GM18517 (cell line): ENCODE measurements around the gene MAMDC2.

Experiments used
- ATAC-seq: cut with Tn5 transposase; IDR thresholded peaks from one replicate; pipeline ENCODE4 v1.9.1; 2021; ENCODE audit warnings: mild to moderate bottlenecking, moderate library complexity; ENCODE audit not compliant: unreplicated experiment

Gene MAMDC2

DNA sequence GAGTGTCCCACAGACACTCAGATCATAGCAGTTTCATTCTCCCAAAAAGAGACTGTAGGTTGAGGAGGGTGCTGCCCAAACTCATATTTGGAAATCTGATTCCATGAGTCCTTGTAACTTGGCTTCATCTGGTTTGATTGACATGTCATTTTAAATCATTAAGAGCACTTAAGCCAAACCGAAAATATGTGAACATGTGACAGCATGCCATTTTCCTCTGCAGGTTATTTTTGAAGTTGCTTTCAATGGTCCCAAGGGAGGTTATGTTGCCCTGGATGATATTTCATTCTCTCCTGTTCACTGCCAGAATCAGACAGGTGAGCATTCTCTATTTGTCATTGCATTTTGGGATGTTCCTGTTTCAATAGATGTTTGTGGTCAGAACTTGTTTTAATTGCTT is 87.6 kb downstream of the MAMDC2 start:
- ATAC-seq, result no peak

- ATAC-seq, result no peak
Observed at GRCh38 chr9:70133253-70134208, 89.9 kb downstream of the MAMDC2 start.

GRCh38 chr9:70134360-70134759 is 90.7 kb downstream of the MAMDC2 start:
- no peak for ATAC-seq

GRCh38 chr9:70135176-70135575 is 91.5 kb downstream of the MAMDC2 start:
- ATAC-seq, result no peak

- no peak for ATAC-seq
Observed at GRCh38 chr9:70136632-70137031, 93.0 kb downstream of the MAMDC2 start.

- no peak for ATAC-seq
Observed at GRCh38 chr9:70137577-70137976, 93.9 kb downstream of the MAMDC2 start.

GRCh38 chr9:70142101-70142500 is 98.5 kb downstream of the MAMDC2 start:
- ATAC-seq, result no peak

DNA sequence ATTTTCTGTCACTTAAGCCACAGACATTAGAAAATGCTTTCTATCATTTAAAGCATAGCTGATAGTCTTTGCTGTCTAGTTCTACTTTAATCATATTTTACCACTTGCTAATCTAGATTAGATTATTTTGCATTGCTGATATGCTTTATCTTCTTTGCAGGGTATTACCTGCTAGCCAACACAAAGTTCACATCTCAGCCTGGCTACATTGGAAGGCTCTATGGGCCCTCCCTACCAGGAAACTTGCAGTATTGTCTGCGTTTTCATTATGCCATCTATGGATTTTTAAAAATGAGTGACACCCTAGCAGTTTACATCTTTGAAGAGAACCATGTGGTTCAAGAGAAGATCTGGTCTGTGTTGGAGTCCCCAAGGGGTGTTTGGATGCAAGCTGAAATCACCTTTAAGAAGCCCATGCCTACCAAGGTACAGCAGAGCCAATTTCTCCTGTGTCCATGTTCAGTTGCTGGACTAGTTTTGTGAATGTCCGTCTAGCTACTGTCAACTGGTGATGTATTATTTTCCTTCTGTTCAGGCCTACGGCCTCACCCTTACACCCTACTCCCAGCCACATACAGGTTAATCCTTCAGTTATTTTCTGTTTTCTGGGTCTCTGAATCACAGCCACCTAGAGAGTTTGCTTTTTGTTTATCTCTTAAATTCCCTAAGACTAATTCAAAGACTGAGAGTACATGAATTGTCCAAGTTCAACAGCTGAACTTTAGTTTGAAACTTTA is 99.9 kb downstream of the MAMDC2 start:
- ATAC-seq, result no peak

DNA sequence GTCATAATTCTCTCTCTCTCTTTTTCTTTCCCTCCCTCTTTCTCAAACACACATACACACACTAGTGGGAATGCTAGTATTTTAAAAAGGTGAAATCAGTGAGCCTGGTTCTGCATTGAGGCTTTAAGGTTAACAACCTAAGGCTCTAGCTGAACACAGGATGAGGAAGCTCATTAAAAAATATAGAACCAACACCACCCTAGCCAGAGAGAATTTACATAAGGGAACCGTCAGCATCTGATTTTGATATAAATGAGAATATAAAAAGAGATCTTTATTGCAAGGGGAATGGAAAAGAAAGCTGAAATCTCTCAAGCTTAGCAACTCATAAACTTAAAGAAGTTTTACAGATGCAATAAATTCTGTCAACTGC is 100.5 kb downstream of the MAMDC2 start:
- no peak for ATAC-seq

GRCh38 chr9:70145981-70146380 is 102.3 kb downstream of the MAMDC2 start:
- ATAC-seq, result no peak

DNA sequence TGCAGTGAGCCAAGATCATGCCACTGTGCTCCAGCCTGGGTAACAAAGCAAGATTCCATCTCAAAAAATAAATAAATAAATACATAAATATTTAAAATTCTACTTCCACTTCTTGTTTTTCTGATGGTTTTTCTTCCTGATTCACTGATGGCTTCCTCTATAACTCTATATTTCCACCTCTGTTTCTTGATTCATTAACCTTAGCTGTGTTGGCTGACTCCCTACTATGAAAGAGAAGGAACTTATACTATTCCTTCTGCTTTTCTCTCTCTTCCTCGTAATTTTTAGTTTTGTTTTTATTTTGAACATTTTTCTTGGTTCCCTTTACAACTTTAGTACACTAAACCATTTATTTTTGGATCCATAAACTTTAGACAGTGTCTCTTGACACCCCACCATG is 103.5 kb downstream of the MAMDC2 start:
- ATAC-seq, result no peak

DNA sequence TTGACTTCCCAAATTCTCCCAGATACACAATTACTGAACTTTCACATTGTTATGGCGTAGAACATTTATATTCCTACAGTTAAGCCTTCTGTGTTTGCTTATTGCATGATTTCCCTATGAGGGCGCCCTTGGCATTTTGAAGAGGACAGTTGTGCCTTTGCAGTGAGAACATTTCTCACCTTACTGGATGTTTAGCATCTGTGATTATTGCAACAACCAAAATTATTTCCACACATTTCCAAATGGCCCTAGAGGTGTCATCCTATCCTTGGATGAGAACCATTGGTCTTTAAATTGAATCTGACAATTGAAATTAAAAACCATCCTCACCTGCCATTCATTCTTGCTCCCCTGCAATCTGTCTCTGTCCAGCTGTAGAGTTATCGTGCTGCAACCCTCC is 104.0 kb downstream of the MAMDC2 start:
- no peak for ATAC-seq

DNA sequence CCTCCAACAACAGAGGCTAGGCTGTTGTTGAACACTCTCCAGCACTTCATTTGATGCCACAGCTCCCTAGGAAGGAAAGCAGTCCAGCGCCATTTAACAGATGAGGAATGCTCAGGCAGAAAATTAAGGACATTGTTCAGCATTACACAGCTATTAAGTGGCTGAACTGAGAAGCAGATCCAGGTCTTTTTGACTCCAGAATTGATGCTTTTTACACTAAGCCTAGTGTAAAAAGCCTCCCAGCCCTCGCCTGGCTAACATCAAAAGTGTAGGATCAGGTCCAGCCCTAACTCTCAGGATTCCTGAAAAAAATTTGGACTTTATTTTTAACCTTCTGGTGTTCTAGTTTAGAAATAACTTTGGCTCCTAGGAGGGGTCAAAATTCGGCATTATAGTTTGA is 108.7 kb downstream of the MAMDC2 start:
- no peak for ATAC-seq

DNA sequence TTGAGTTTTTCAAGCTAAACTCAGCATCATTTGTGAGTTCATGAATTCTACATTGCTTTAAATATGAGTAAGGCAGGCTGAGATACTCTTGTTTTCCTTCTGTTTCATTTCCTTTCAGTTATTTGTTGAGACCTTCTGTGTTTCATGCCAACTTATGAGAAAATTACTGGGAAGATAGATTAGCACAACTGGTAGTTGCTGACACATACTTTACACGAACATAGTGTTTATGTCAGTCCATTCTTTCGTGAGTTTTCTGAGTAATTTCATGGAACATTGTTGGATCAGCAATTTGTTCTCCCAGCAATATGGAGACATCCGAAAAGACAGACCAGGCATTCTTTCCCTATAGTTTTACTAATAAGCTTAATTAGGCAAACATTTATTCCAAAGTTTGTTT is 113.1 kb downstream of the MAMDC2 start:
- ATAC-seq, result no peak

- no peak for ATAC-seq
Observed at GRCh38 chr9:70159630-70160029, 116.0 kb downstream of the MAMDC2 start.

GRCh38 chr9:70160686-70161600 is 117.3 kb downstream of the MAMDC2 start:
- ATAC-seq, result no peak

DNA sequence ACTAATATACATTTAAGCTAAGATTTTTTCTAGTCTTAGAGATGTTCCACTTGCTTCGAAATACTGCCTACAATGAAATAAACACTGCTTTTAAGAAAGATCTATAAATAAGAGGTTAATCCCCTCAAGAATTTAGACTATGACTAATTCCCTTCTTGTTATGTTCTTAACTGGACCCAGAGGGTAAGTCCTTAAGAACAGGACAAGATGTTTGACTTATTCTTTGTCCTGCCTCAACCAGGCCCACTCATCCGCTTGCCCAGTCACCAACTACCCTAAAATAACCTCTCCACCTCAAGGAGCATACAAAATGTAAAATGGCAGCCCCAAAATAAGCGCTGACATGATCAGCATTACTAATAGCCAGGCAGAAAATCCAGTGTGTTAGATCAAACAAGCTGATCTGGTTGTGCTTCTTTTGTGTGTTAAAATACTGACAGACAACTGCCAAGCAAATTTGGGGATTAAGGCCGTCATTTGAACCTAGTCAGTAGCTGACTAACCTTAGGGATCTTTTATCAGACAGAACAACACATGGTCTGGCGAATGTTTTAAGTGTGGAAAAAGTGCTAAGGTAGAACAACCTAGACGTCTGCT is 121.5 kb downstream of the MAMDC2 start:
- no peak for ATAC-seq

- ATAC-seq, result no peak
Observed at GRCh38 chr9:70168521-70168920, 124.9 kb downstream of the MAMDC2 start.

DNA sequence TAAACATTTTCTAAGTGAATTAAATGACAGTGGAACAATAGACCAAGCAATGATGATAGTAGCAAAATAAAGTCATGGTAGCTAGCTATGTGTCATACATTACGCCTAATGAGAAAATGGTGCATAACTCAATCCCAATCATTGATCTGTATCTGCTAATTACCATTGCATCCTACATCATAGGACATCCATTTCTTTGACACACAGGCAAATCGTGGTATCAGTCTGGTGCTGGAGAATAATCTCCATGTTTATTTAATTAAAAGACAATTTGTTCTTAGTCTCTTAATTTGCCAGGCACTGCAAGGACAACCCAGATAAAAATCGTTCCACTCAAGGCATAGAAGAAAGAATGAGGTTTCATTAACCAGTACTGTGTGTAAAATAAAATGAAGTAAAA is 125.6 kb downstream of the MAMDC2 start:
- ATAC-seq, result no peak

- no peak for ATAC-seq
Observed at GRCh38 chr9:70170151-70170790, 126.6 kb downstream of the MAMDC2 start.
